Measurements from ENCODE around the gene HOXA5. TPM values are rescaled to one million over a fixed set of nuclear protein-coding genes. Genes with fewer than 3 reads are reported as not detected.

The HOXA5 gene
- total RNA-seq, 1 donor from 2014 or later = not detected

- no peak for DNase-seq
These were observed 10.5 kb downstream of the HOXA5 start for GRCh38 chr7:27132978-27133377.

GRCh38 chr7:27132214-27132613 lies 11.3 kb downstream of the HOXA5 start:
- DNase-seq = no peak

- no peak for DNase-seq
These were observed 12.1 kb downstream of the HOXA5 start for GRCh38 chr7:27131390-27131819.

- no peak for DNase-seq
These were observed 12.7 kb downstream of the HOXA5 start, which contains the start of gene HOXA4 for GRCh38 chr7:27130540-27131389. Gene HOXA4 (minus strand): TSS chr7:27130757. CDS start chr7:27130733, 24 bp downstream.

GRCh38 chr7:27129729-27130539 lies 13.5 kb downstream of the HOXA5 start:
- DNase-seq = no peak

GRCh38 chr7:27128776-27129728 lies 14.4 kb downstream of the HOXA5 start:
- DNase-seq = no peak

GRCh38 chr7:27128034-27128433 lies 15.4 kb downstream of the HOXA5 start:
- DNase-seq = no peak

- no peak for DNase-seq
These were observed 16.7 kb downstream of the HOXA5 start for GRCh38 chr7:27126596-27127327.

- no peak for DNase-seq
These were observed 17.5 kb downstream of the HOXA5 start for GRCh38 chr7:27125986-27126394.

GRCh38 chr7:27124902-27125689 lies 18.4 kb downstream of the HOXA5 start:
- DNase-seq = no peak

- DNase-seq = no peak
These were observed 19.2 kb downstream of the HOXA5 start for GRCh38 chr7:27124096-27124901.

- DNase-seq = no peak
These were observed 19.9 kb downstream of the HOXA5 start for GRCh38 chr7:27123477-27124053.

- DNase-seq = no peak
These were observed 20.4 kb downstream of the HOXA5 start for GRCh38 chr7:27123007-27123476.

- no peak for DNase-seq
These were observed 21.2 kb downstream of the HOXA5 start for GRCh38 chr7:27122077-27122910.

GRCh38 chr7:27121684-27122076 lies 21.8 kb downstream of the HOXA5 start:
- no peak for DNase-seq

GRCh38 chr7:27119412-27119911 lies 24.0 kb downstream of the HOXA5 start:
- no peak for DNase-seq

- DNase-seq = no peak
These were observed 24.9 kb downstream of the HOXA5 start for GRCh38 chr7:27118580-27118979.

Measured in occipital lobe (tissue), 2 donors.